PC-9 (cell line): ENCODE results near the gene PTPN6. TPM values are rescaled to one million over a fixed set of nuclear protein-coding genes. Genes with fewer than 3 reads are reported as not detected.

Experiments used
- BruUV-seq: library from RNA; stranded (reverse); fragments of 400-500 nt; replicated peaks from 2 replicates; lab custom pipeline; 2021; lab: Mats Ljungman, UMichigan
- CTCF ChIA-PET: fragments of 300-600 bp; sonication (Branson Sonifier 250); formaldehyde crosslinking; loops from one replicate; lab custom pipeline; 2022; ENCODE audit warnings: antibody characterized with exemption; lab: Charles Lee
- POLR2A ChIA-PET: fragments of 300-600 bp; sonication (Branson Sonifier 250); formaldehyde crosslinking; loops from one replicate; lab custom pipeline; 2022; ENCODE audit warnings: antibody characterized with exemption; ENCODE audit not compliant: unreplicated experiment; lab: Charles Lee
- DNase-seq, 2 experiments: peaks; one replicate each; pipeline versions ENCODE4 v3.0.0 to v3.0.0-alpha.2; 2015 to 2022; ENCODE audit warnings: mixed read lengths in 1 of 2
- H2AFZ ChIP-seq: fragments of 200-600 bp; sonication (generic); 2 replicates; pipeline ENCODE4 v1.8.1; 2017; ENCODE audit warnings: antibody characterized with exemption
- H3F3A ChIP-seq: fragments of 200-600 bp; sonication (generic); 2 replicates; pipeline ENCODE4 v1.8.1; 2017; ENCODE audit warnings: antibody characterized with exemption, mild to moderate bottlenecking, low read depth; ENCODE audit not compliant: insufficient read depth
- H3K27ac ChIP-seq: fragments of 200-600 bp; sonication (generic); 2 replicates; pipeline ENCODE4 v1.6.1; 2016; ENCODE audit warnings: mixed run types
- H3K27me3 ChIP-seq: fragments of 200-600 bp; sonication (generic); 2 replicates; pipeline ENCODE4 v1.6.1; 2016; ENCODE audit warnings: low read depth, mixed run types; ENCODE audit not compliant: insufficient read depth
- H3K36me3 ChIP-seq: fragments of 200-600 bp; sonication (generic); 2 replicates; pipeline ENCODE4 v1.6.1; 2016; ENCODE audit warnings: low read depth, mixed run types
- H3K4me1 ChIP-seq: fragments of 200-600 bp; sonication (generic); replicated peaks from 2 replicates; pipeline ENCODE4 v1.6.1; 2016; ENCODE audit warnings: mixed run types; ENCODE audit not compliant: insufficient read depth
- H3K4me2 ChIP-seq: fragments of 200-600 bp; sonication (generic); 2 replicates; pipeline ENCODE4 v1.6.1; 2017; ENCODE audit warnings: mixed run types
- H3K4me3 ChIP-seq: fragments of 200-600 bp; sonication (generic); 2 replicates; pipeline ENCODE4 v1.6.1; 2016; ENCODE audit warnings: mixed run types
- H3K79me2 ChIP-seq: fragments of 200-600 bp; sonication (generic); 2 replicates; pipeline ENCODE4 v1.6.1; 2017; ENCODE audit warnings: low read depth, mixed run types
- H3K9me2 ChIP-seq: fragments of 200-600 bp; sonication (generic); 2 replicates; pipeline ENCODE4 v1.8.1; 2017; ENCODE audit warnings: mild to moderate bottlenecking; ENCODE audit not compliant: insufficient read depth
- H3K9me3 ChIP-seq: fragments of 200-600 bp; sonication (generic); 2 replicates; pipeline ENCODE4 v1.8.1; 2016; ENCODE audit warnings: low read depth; ENCODE audit not compliant: insufficient read depth
- H4K20me1 ChIP-seq: fragments of 200-600 bp; sonication (generic); 2 replicates; pipeline ENCODE4 v1.8.1; 2017; ENCODE audit not compliant: insufficient read depth
- CTCF ChIP-seq: fragments of 200-600 bp; sonication (generic); conservative IDR thresholded peaks from 2 replicates; pipeline ENCODE4 v1.6.1; 2017; ENCODE audit warnings: mixed run types, antibody characterized with exemption, mild to moderate bottlenecking, moderate library complexity
- EZH2 ChIP-seq: fragments of 200-600 bp; sonication (generic); IDR thresholded peaks from 2 replicates; pipeline ENCODE4 v1.8.0; 2017; ENCODE audit warnings: antibody characterized with exemption, low read depth
- intact Hi-C: fragments of 100-400 bp; cut with micrococcal nuclease; formaldehyde crosslinking; loops from one replicate; pipeline ENCODE4 v1.10.0; 2022; ENCODE audit not compliant: unreplicated experiment
- total RNA-seq: library from RNA; stranded (reverse); gene quantifications from 2 replicates; pipeline ENCODE4 v1.2.3, GENCODE V29; 2021

PTPN6 gene
- total RNA-seq, 1 experiment from 2014 or later, result 92.7 TPM

GRCh38 chr12:6928022-6928702 is 23.0 kb upstream of the PTPN6 start:
- POLR2A ChIA-PET, result interaction anchor here (0.7 kb wide), 1 partner anchor 165 kb away, joined by 3 read pairs; no protein-coding TSS in a partner anchor

GRCh38 chr12:6928703-6929407 is 22.3 kb upstream of the PTPN6 start:
- BruUV-seq, result no TSS peak
- H3F3A ChIP-seq, result peaks cover 55% of the 10 kb centered on the region
- H3K27ac ChIP-seq, result no peak overlapping the region
- DNase-seq, result no peak
- ChIA-PET POLR2A (interaction anchor here (0.7 kb wide), 1 partner anchor 164 kb away, joined by 3 read pairs; no protein-coding TSS in a partner anchor), CTCF (interaction anchor here (0.5 kb wide), 2 partner anchors 20 to 180 kb away, joined by 3 to 7 read pairs; partner anchors contain the start of gene C1RL)
- no peaks in the 10 kb centered on the region for H3K9me2 ChIP-seq
- H4K20me1 ChIP-seq, result peaks cover 28% of the 10 kb centered on the region; the same call in 1 of the 2 replicates
- no peak for TF ChIP-seq CTCF
- TF ChIP-seq EZH2, result no peak
- H3K36me3 ChIP-seq, result peaks cover 11% of the 10 kb centered on the region
- H3K79me2 ChIP-seq, result peaks cover 67% of the 10 kb centered on the region
- H3K27me3 ChIP-seq, result no peaks in the 10 kb centered on the region
- intact Hi-C loops, result loop anchor here (5.0 kb wide), 1 partner anchor 258 kb away; the partner anchor contains the start of gene PEX5
- no peaks in the 10 kb centered on the region for H3K9me3 ChIP-seq
- H3K4me3 ChIP-seq, result peak overlapping the region; percentile 82
- H3K4me2 ChIP-seq, result peak overlapping the region; percentile 95
- H3K4me1 ChIP-seq, result peaks cover 53% of the 10 kb centered on the region
- H2AFZ ChIP-seq, result peak overlapping the region; percentile 84

More at GRCh38 chr12:6928022-6928702, 23.0 kb upstream of the PTPN6 start:
- CTCF ChIA-PET, result no interaction called here
- no peak overlapping the region for H3K27ac ChIP-seq
- H3K27me3 ChIP-seq, result no peaks in the 10 kb centered on the region
- peak overlapping the region; percentile 95 for H3K4me2 ChIP-seq
- peaks cover 4% of the 10 kb centered on the region; the same call in 1 of the 2 replicates for H3K36me3 ChIP-seq
- H4K20me1 ChIP-seq, result peaks cover 23% of the 10 kb centered on the region; the same call in 1 of the 2 replicates
- peaks cover 53% of the 10 kb centered on the region for H3K4me1 ChIP-seq
- H2AFZ ChIP-seq, result peak overlapping the region; percentile 84
- intact Hi-C loops, result loop anchor here (5.0 kb wide), 1 partner anchor 259 kb away; the partner anchor contains the start of gene PEX5
- BruUV-seq, result no TSS peak
- H3K4me3 ChIP-seq, result peak overlapping the region; percentile 82
- H3K9me3 ChIP-seq, result no peaks in the 10 kb centered on the region
- peaks cover 48% of the 10 kb centered on the region for H3F3A ChIP-seq
- TF ChIP-seq EZH2 (no peak), CTCF (no peak)
- DNase-seq, result no peak
- H3K9me2 ChIP-seq, result no peaks in the 10 kb centered on the region
- H3K79me2 ChIP-seq, result peaks cover 60% of the 10 kb centered on the region
